ENCODE data around the gene TMEM200B. TPM values are rescaled to one million over a fixed set of nuclear protein-coding genes. Genes with fewer than 3 reads are reported as not detected.
"Not testable (repeated sequence)": the region's sequence is repeated elsewhere in the genome, so short reads cannot be mapped to it uniquely, and the experiment has no call there.

The TMEM200B gene
- total RNA-seq (2014; rRNA removed; shearing (Covaris generic)), result 4.3 and 5.2 TPM in 2 replicates

DNA sequence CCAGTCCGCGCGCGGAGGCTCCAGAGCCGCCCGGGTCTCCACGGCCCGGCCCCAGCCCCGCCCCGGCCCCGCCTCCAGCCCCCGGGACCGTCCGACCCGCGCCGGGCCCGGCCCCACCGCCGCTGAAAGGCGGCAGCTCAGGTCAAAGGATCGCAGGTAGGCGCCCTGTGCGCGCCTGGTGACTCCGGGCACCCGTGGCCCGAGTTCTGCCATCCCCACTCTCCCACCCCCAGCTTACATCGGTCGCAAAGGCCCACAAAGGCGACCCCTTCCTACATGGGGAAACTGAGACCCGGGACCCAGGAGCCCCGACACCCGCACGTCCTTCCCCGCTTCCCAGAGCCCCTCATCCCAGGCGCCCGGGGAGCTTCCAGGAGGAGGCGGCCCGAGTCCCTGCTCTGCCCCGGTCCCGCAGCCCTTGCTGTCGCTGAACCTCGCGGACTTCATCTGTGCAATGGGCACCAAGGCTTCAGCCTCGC lies at the start of gene TMEM200B:
Gene TMEM200B, minus strand, starts transcription at position 17 of the 479 bp plus-strand sequence. CDS start 2,075 bp downstream, outside the sequence.
- no peak for DNase-seq (ENCODE audit: low read depth)

DNA sequence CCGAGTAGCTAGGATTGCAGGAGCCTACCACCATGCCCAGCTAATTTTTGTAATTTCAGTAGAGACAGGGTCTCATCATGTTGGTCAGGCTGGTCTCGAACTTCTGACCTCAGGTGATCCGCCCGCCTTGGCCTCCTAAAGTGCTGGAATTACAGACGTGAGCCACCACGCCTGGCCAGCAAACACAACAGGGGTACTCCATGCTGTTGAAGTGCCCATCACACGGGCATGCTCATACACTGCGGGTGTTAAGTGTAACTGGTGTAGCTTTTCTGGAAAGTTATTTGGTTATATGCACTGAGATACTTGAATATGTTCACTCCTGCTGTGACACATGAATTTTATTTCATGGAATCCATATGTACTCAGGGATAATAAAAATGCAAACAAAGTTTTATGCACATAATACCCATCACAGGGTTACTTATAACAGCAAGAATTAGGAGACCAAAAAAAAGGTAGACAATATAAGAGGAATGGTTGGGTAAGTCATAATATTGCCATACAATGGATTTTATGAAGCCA lies 48.8 kb upstream of the TMEM200B start:
- DNase-seq (ENCODE audit: low read depth), result no peak

DNA sequence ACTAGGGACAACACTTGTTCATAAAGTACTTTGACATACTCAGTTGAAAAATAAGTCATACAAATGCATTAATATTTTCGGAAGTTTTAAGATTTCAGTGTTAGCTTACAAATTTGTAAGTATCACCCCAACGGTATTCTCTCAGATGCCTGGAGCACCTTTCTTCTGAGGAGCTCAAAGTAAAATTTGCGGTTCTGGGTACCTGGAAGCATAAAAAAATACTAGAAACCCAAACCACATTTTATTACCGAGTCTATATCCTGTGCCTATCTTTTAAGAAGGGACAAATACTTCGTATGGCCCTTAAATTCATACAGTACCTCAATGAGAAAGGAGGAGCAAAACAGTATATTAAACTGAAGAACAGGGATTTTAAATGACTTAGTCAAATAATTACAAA lies 47.8 kb upstream of the TMEM200B start:
- no peak for DNase-seq (ENCODE audit: low read depth)

DNA sequence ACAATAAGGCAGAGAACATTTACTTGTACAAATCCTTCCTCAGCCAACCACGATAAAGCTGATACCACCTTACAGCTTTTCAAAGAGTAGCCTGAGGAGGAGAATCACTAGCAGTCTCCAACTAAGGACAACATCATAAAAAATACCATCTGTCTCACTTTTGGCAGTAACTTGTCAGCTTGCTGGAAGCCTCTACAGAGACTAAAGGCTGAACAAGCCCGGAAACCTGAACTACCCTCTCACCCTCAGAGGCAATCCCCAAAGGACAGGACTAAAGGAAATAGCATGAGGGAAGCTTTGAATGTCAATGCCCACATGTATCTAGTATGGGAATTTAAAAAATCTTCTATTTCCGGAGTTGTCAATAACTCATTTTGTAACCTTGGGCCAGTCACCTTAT lies 47.4 kb upstream of the TMEM200B start:
- DNase-seq (ENCODE audit: low read depth), result no peak

DNA sequence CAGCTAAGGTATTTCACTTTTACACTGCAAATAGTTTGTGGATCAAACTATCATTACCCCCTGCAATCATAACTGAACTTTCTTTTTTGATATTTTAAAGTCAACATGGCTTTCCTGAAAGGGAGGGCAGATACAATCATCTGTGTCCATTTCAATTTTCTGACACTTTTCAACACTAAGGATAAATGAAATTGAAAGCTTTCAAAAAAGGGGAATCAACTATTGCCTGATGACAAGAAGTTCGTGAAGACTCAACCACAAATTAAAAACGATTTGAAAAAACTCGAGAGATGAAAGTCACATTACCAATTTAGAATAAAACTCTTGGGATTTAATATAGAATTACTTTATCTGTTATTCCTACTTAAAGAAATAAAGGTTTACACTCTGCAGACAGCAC lies 46.3 kb upstream of the TMEM200B start:
- no peak for DNase-seq (ENCODE audit: low read depth)

DNA sequence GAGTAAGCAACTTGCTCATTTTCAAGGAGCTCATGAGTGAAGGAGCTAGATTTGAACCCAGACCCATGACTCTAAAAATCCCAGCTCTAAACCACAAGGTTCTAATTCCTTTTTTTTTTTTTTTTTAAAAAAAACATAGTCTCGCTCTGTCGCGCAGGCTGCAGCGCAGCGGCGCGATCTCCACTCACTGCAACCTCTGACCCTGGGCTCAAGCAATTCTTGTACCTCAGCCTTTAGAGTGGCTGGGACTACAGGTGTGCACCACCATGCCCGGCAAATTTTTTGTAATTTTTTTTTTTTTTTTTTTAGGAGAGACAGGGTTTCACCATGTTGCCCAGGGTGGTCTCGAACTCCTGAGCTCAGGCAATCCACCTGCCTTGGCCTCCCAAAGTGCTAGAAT lies 44.2 kb upstream of the TMEM200B start:
- DNase-seq (ENCODE audit: low read depth), result no peak

DNA sequence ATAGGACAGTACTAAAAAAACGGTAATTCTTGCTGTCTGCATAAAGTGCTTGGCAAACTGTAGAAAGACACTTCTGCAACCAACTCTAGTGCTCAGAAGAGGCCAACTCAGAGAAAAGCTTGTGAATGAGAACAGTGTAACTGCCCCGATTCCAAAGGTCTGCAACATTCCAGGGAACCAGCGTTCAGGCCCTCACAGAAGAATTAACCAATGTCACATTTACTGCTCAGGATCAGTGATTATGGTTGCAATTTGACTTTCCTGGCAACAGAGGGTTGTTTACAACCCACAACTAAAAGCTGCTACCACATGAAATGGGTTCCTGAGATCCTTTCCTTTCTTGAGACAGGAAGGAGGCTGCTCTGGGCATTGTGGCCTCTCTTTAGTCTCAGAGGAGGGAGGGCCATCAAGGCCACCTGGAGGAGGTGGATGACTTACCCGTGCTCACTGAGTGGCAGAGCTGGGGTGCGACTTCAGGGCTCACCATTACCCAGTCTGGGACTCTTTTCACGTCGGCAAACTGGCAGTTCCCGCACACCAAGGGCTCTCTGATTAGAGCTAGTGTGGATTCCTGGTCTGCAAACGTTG lies 42.7 kb upstream of the TMEM200B start:
- no peak for DNase-seq (ENCODE audit: low read depth)

DNA sequence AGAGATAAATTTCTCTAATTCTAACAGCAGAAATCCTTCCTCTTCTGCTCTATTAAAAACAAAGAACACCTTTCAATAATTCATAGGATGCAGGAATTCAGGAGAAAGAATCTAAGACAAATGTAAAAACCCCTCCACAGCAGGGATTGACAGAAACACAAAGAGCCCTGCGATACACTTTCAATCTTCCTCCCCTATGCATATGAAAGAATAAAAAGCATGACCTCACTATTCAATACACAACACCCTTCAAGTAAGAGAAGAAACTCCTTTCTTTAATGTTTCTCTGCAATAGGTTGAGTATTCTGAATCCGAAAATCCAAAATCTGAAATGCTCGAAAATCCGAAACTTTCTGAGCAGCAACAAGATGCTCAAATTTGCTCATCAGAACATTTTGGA lies 40.9 kb upstream of the TMEM200B start:
- no peak for DNase-seq (ENCODE audit: low read depth)

DNA sequence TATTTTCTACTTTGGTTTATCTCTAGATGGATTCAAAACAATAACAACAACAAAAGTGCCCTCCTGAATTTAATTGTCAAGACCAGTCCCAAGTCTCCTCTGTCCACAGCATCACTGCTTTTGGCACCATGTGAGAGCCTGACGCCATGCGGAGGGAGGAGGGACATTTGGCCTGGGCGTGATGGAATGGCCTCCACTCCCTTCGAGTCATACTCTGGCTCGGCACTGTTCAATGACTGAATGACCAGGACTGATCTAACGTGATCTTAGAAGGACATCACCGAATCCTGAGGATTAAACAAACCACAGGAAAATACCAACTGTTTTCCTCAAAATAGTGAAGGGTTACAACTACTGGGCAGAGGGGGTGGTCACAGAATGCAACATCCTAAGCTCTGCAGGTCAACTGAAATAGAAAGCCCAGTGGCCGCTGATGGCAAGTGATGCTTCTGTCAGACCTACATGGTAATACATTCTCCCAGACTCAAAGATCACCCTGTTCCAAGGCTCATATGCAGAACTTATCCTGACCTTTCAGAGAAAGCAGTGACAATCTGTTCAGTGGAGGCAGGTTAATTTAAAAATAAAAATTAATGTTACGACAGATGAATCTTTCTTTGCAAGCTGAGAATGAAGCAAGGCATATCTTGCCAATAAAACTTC lies 38.9 kb upstream of the TMEM200B start:
- DNase-seq (ENCODE audit: low read depth), result no peak

DNA sequence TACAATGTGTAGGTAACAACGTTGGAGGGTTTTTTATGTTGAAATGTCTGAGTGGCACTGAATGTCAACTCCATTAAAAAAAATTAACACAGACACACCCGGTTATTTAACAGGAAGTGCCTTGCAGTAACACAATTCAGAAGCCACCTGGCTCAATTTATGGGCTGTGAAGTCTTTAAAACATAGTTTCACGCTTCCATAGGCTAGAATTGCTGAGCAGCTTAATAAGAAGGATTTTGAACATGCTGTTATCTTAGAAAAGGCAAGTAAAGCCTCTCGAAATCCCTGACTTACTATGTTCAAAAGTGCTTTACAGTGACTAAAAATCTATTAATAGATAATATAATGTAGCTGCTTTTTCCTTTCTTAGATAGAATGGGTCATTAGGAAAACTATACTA lies 38.3 kb upstream of the TMEM200B start:
- no peak for DNase-seq (ENCODE audit: low read depth)

DNA sequence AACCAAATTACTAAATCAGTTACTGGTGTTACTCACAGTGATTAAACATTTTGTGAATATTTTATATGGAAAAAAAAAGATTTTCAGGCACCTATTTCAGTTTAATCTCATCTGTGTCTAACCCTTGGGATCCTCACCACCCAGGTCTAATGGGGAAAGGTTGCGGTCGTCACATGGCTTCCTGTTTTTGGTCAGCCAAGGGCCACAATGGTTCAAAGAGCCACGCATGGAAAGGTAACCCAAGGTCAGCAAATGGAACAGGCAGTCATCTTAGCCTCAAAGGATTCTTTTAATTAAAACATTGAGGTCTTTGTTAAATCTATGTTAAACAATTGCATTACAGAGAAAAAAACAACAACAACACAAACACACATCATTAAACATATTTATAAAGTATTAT lies 36.1 kb upstream of the TMEM200B start:
- DNase-seq (ENCODE audit: low read depth), result no peak

DNA sequence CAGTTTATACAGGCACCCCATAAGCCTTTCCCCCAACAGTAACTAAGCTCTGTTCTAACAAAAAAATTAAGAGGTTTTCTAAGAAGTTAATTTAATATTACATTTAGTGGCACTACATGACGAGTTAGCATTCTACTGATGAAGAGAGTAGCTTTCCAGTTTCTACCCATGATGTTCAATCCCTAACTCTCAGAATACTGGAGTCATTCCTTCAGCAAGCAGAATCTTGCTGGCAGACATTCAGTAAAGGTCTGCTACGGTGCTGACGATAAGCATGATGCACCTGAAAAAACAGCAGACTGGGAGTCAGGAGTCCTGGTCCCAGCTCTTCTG lies 33.5 kb upstream of the TMEM200B start:
- DNase-seq (ENCODE audit: low read depth), result no peak

DNA sequence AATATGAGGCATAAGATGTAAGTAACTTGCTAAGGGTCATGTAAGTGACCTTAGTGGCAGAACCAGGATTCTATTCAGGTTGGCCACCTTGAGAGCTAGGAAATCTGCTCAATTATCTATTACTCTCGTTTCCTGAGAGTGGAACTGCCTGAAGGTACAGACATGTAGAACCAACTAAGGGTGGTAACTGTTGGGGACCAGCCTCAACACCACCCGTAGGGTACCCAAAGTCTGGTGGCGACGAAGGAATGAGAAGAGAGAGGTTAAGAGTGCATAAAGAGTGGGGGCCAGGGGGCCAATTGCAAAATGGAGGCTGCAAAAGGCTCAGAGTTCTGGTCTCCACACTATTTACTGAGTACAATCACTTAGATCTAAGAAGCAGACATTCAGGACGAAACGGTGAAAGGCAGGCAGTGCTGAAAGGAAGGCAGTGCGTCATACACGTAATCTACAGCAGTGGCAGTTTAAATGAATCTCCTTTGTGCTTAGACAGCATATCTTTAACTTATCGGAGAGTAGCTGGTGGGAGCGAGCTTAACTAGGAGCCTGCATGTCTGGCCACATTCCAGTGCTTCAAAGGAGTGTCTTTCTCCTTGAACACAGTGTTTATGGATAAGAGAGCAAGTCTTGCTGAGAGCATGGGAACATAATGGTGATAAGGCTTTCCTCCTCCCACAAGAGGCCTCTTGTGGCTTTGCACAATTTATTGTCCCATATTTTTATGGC lies 33.0 kb upstream of the TMEM200B start:
- peak; percentile 15 for DNase-seq (ENCODE audit: low read depth)

DNA sequence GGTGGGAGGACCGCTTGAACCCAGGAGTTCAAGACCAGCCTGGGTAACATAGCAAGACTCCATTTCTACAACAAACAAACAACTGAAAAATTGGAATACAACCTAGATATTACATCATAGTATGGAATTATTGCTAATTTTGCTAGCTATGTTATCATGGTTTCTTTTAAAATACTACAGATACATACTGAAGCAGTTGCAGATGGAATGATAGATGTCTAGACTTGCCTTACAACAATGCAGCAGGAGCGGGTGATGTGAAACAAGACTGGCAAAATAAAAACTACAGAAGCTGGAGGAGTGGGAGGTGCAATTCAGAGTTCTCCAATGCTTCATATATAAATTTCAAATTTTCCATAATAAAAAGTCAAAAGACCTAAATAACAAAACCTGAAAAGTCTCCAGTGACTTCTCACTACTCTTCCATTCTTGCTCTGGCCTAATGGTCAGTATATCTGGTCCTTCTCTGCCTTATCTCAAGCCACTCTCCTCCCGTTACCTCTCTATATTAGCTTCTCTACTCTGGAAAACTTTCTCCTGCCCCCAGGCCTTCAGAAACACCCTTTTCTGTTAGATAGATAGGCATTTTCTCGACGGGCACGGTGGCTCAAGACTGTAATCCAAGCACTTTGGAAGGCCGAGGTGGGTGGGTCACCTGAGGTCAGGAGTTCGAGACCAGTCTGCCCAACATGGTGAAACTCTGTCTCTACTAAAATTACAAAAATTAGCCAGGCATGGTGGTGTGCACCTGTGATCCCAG lies 28.5 kb upstream of the TMEM200B start:
- DNase-seq (ENCODE audit: low read depth), result no peak

DNA sequence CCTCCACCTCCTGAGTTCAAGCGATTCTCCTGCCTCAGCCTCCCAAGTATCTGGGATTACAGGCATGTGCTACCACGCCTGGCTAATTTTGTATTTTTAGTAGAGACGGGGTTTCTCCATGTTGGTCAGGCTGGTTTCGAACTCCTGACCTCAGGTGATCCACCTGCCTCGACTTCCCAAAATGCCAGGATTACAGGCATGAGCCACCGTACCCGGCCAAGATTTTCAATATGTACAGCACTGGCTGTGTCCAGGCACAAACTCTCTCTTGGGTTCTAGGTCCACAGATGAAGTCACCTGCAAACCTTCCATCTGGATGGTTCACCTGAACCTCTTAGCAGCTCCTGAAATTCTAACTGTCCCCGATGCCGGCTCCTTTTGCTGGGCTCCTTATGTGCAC lies 26.6 kb upstream of the TMEM200B start:
- DNase-seq (ENCODE audit: low read depth), result not testable (repeated sequence)

DNA sequence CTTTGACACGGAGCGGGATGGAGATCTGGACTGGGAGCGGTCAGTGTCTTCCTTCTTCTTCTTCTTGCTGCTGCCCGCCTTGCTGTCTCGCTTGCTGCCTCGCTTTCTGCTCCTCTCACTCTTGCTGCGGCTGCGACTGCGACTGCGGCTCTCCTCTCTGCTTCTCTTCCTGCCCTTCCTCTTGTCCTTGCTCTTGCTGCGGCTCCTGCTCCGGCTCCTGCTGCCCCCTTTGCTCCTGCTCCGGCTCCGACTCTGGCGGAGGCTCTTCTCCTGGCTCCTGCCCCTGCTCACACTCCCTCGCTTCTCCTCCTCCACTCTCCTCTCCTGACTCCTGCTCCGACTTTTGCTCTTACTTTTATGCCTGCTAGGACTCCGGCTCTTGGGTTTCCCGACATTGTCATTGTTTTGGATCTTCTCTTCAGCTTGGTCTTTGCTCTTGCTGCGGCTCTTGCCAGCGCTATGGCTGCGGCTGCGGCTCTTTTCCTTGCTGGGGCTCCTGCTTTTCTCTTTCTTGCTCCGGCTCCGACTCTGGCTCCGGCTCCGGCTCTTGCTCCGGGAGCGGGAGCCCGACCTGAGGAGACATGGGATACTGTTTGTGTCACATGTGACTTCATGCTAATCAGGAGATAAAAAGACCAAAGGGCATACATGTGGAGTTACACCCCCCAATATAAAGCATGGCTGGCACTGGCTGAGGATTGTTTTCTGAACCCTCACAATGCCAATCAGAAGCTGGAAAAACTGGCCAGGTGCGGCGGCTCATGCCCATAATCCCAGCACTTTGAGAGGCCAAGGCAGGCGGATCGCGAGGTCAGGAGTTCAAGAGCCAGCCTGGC lies 25.2 kb upstream of the TMEM200B start:
- DNase-seq (ENCODE audit: low read depth), result no peak

DNA sequence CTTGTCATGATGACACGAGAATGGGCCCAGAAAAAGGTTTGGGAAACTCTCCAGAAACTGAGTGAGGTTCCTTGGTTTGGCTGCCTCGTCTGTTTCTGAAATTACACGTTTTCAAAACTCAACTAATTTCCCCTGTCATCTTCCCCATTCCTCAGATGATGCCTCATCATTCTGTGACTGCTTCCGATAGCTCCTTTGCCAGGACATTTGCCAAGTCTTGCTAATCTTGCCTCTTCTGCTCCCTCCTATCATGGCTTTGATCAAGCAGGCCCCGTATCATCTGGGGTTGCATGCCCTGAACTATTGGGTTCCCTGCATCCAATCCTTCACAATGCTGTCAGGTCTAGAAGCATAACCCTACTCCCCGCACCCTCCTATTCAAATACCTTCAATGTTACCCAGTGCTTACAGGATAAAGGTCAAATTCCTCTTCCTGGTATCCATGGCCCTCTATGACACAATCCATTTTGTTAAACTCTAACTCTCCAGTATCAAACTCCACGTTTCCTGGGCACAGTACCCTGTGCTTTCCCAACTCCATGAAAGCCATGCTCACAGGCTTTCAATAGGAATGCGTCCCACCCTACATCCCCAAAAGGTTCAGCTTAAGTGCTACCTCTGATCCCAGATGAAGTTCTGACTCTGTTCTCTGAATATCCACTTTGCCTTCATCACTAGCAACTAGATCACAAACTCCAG lies 22.2 kb upstream of the TMEM200B start:
- DNase-seq (ENCODE audit: low read depth), result peak; percentile 77

DNA sequence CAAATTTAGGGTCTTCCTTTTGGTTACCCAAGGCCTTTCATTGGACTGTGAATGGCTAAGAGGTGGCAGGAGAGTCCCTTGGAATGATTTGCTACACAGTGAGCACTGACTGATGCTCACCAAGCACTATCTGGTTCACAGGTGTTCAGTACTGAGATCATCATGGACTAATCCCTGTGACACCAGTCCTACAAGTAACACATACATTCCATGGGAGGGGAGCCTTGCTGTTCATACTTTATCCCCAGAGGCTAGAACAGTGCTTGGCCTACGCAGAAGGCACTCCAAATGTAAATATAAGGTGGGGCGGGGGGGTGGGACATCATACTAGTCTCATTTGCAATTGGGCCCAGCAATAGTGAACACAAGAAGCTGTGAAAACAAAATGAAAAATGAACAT lies 20.5 kb upstream of the TMEM200B start:
- DNase-seq (ENCODE audit: low read depth), result no peak

DNA sequence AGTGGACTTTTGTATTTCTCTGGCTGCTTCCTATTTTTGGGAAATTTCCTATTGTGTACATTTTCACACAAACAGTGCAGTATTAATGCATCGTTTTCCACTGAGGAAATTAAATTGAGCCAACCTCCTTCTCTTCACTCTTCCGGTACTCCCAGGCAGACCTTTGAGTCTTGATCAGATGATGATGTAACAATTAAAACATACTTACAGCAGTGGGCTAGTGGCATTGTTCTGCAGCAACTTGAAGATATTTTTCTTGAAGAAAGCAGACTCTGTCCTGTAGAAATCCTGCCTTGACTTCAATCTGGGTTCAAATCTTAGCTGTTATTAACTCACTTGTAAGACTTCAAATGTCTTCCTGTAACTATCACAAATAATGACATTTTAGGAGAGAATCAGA lies 19.0 kb upstream of the TMEM200B start:
- DNase-seq (ENCODE audit: low read depth), result no peak

DNA sequence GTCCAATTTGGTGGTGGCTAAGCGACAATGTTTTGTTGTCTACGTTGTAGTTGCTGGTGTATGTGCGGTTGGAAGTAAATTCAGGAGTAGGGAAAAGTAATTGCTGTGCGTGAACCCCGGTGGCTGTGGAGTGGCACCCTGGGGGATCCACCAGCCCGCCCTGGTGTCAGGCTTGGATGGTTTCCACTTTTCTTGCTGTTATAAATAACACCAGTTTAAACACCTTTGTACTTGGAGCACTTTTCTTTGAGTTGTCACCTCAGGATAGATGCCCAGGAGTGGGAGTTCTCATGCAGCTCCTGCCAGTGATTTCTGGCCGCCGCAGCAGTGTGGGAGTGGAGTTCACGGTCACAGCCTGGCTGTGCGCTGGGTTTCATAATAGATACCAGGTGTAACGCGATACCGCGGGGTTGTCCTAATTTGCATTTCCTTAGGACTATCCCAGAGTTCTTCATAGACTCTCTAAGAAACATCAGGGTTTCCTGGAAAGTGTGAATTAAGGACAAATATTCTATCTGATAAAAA lies 12.8 kb upstream of the TMEM200B start:
- peak; percentile 45 for DNase-seq (ENCODE audit: low read depth)
